NCI-H1092 treated with DMSO at 0.1 percent for 48 hours (cell line): Measurements from ENCODE around the gene TULP4.
"Not testable (repeated sequence)": the region's sequence is repeated elsewhere in the genome, so short reads cannot be mapped to it uniquely, and the experiment has no call there.

Source experiments
- DNase-seq: peaks from one replicate; lab custom pipeline; 2025; lab: John Stamatoyannopoulos, UW

TULP4 gene

GRCh38 chr6:158328952-158329351 lies 16.7 kb downstream of the TULP4 start:
- DNase-seq: no peak

- no peak for DNase-seq
These were observed 17.3 kb downstream of the TULP4 start for GRCh38 chr6:158329531-158329930.

GRCh38 chr6:158330016-158330415 lies 17.8 kb downstream of the TULP4 start:
- DNase-seq: no peak

GRCh38 chr6:158332237-158332636 lies 20.0 kb downstream of the TULP4 start:
- DNase-seq: no peak

- DNase-seq: no peak
These were observed 20.8 kb downstream of the TULP4 start for GRCh38 chr6:158333094-158333493.

GRCh38 chr6:158334534-158334933 lies 22.3 kb downstream of the TULP4 start:
- no peak for DNase-seq

- DNase-seq: no peak
These were observed 25.1 kb downstream of the TULP4 start for GRCh38 chr6:158337332-158337731.

GRCh38 chr6:158338311-158339112 lies 26.2 kb downstream of the TULP4 start:
- DNase-seq: no peak

GRCh38 chr6:158339197-158339596 lies 26.9 kb downstream of the TULP4 start:
- DNase-seq: not testable (repeated sequence)

- DNase-seq: no peak
These were observed 28.0 kb downstream of the TULP4 start for GRCh38 chr6:158340252-158340651.

GRCh38 chr6:158344534-158344933 lies 32.3 kb downstream of the TULP4 start:
- no peak for DNase-seq

GRCh38 chr6:158345444-158345843 lies 33.2 kb downstream of the TULP4 start:
- not testable (repeated sequence) for DNase-seq

GRCh38 chr6:158347335-158347734 lies 35.1 kb downstream of the TULP4 start:
- DNase-seq: no peak

GRCh38 chr6:158348737-158349504 lies 36.7 kb downstream of the TULP4 start:
- DNase-seq: not testable (repeated sequence)

- DNase-seq: not testable (repeated sequence)
These were observed 37.4 kb downstream of the TULP4 start for GRCh38 chr6:158349505-158350275.

GRCh38 chr6:158350731-158351130 lies 38.5 kb downstream of the TULP4 start:
- not testable (repeated sequence) for DNase-seq

- DNase-seq: no peak
These were observed 41.9 kb downstream of the TULP4 start for GRCh38 chr6:158353883-158354877.

GRCh38 chr6:158356586-158357546 lies 44.6 kb downstream of the TULP4 start:
- DNase-seq: no peak

GRCh38 chr6:158357570-158358216 lies 45.4 kb downstream of the TULP4 start:
- no peak for DNase-seq
